IgD-negative memory B cell (primary cell): ENCODE results near the gene SIGLEC14. TPM values are rescaled to one million over a fixed set of nuclear protein-coding genes. Genes with fewer than 3 reads are reported as not detected.
"Not testable (repeated sequence)": the region's sequence is repeated elsewhere in the genome, so short reads cannot be mapped to it uniquely, and the experiment has no call there.

Experiments
- H3K27ac Mint-ChIP-seq, 3 donors: one replicate each; pipeline ENCODE4 v1.8.0; 2020 to 2022; ENCODE audit warnings: mild to moderate bottlenecking in 3 of 3, mixed read lengths in 3 of 3, moderate library complexity in 1 of 3
- H3K27me3 Mint-ChIP-seq: one replicate; pipeline ENCODE4 v1.8.0; 2021; ENCODE audit warnings: mixed read lengths
- H3K36me3 Mint-ChIP-seq: one replicate; pipeline ENCODE4 v1.8.0; 2020; ENCODE audit warnings: mild to moderate bottlenecking, mixed read lengths
- H3K4me1 Mint-ChIP-seq, 3 donors: one replicate each; pipeline ENCODE4 v1.8.0; 2020 to 2022; ENCODE audit warnings: mixed read lengths in 3 of 3, mild to moderate bottlenecking in 1 of 3
- H3K4me3 Mint-ChIP-seq, 4 donors: one replicate each; pipeline ENCODE4 v1.8.0; 2020 to 2022; ENCODE audit warnings: mild to moderate bottlenecking in 4 of 4, mixed read lengths in 4 of 4, moderate library complexity in 3 of 4
- H3K9me3 Mint-ChIP-seq, 3 donors: one replicate each; pipeline ENCODE4 v1.8.0; 2020 to 2021; ENCODE audit warnings: mixed read lengths in 3 of 3, mild to moderate bottlenecking in 1 of 3
- polyA plus RNA-seq: library from polyadenylated mRNA; unstranded; fragments of 300-500 nt; fragmentation: Illumina TruSeq; gene quantifications from one replicate; pipeline ENCODE4 v1.2.3, GENCODE V29; 2021

SIGLEC14 gene
- polyA plus RNA-seq, 1 donor from 2014 or later, result 15.0 TPM

GRCh38 chr19:51651216-51651846 is 4.7 kb upstream of the SIGLEC14 start:
- H3K9me3 Mint-ChIP-seq, result no peaks in the 10 kb centered on the region
- H3K4me3 Mint-ChIP-seq, result peak overlapping the region; percentile 26 to 89 (median 60)
- no peaks in the 10 kb centered on the region for H3K27me3 Mint-ChIP-seq
- H3K4me1 Mint-ChIP-seq, result peaks cover 41 to 45% (median 42%) of the 10 kb centered on the region in 3 donors
- peak overlapping the region; percentile 50 to 93 (median 52) for H3K27ac Mint-ChIP-seq
- H3K36me3 Mint-ChIP-seq, result no peaks in the 10 kb centered on the region

GRCh38 chr19:51647318-51647717 is 693 bp upstream of the SIGLEC14 start:
- Mint-ChIP-seq H3K4me1 (peaks cover 47% of the 10 kb centered on the region in 3 donors), H3K36me3 (no peaks in the 10 kb centered on the region), H3K9me3 (no peaks in the 10 kb centered on the region), H3K4me3 (peak overlapping the region; percentile 56 to 94 (median 76)), H3K27ac (peak overlapping the region in 2 of 3 donors; percentile 73 to 92), H3K27me3 (no peaks in the 10 kb centered on the region)

GRCh38 chr19:51644636-51645271 is 1.9 kb downstream of the SIGLEC14 start:
- Mint-ChIP-seq H3K27me3 (no peaks in the 10 kb centered on the region), H3K9me3 (no peaks in the 10 kb centered on the region), H3K4me3 (peak overlapping the region; percentile 91 to 100 (median 96)), H3K4me1 (peaks cover 34 to 43% (median 42%) of the 10 kb centered on the region in 3 donors), H3K27ac (peak overlapping the region; percentile 82 to 98 (median 89)), H3K36me3 (peaks cover 3% of the 10 kb centered on the region)

GRCh38 chr19:51641648-51642047 is 5.0 kb downstream of the SIGLEC14 start:
- H3K27me3 Mint-ChIP-seq, result no peaks in the 10 kb centered on the region
- peak overlapping the region; percentile 18 to 86 (median 71) for H3K4me3 Mint-ChIP-seq
- peaks cover 3% of the 10 kb centered on the region for H3K36me3 Mint-ChIP-seq
- H3K9me3 Mint-ChIP-seq, result no peaks in the 10 kb centered on the region
- peaks cover 22 to 42% (median 34%) of the 10 kb centered on the region in 3 donors for H3K4me1 Mint-ChIP-seq
- peak overlapping the region in 1 of 3 donors; percentile 88 for H3K27ac Mint-ChIP-seq

GRCh38 chr19:51640386-51640785 is 6.2 kb downstream of the SIGLEC14 start:
- H3K27me3 Mint-ChIP-seq, result no peaks in the 10 kb centered on the region
- peaks cover 3% of the 10 kb centered on the region for H3K36me3 Mint-ChIP-seq
- H3K4me1 Mint-ChIP-seq, result peaks cover 22 to 44% (median 35%) of the 10 kb centered on the region in 3 donors
- no peaks in the 10 kb centered on the region for H3K9me3 Mint-ChIP-seq
- no peak overlapping the region for H3K27ac Mint-ChIP-seq
- peak overlapping the region in 1 of 4 donors; percentile 26 for H3K4me3 Mint-ChIP-seq

- Mint-ChIP-seq H3K27me3 (no peaks in the 10 kb centered on the region), H3K9me3 (no peaks in the 10 kb centered on the region), H3K4me1 (peaks cover 19 to 44% (median 33%) of the 10 kb centered on the region in 3 donors), H3K36me3 (peaks cover 3% of the 10 kb centered on the region), H3K27ac (no peak overlapping the region), H3K4me3 (peak overlapping the region in 1 of 4 donors; percentile 26)
Observed at GRCh38 chr19:51639916-51640315, 6.7 kb downstream of the SIGLEC14 start.

GRCh38 chr19:51637362-51637978 is 9.2 kb downstream of the SIGLEC14 start:
- Mint-ChIP-seq H3K4me1 (peaks cover 14 to 35% (median 20%) of the 10 kb centered on the region in 3 donors), H3K27me3 (no peaks in the 10 kb centered on the region)

GRCh38 chr19:51632126-51632525 is 14.5 kb downstream of the SIGLEC14 start:
- peak overlapping the region in 1 of 4 donors; percentile 72 for H3K4me3 Mint-ChIP-seq
- no peaks in the 10 kb centered on the region for H3K9me3 Mint-ChIP-seq
- H3K27ac Mint-ChIP-seq, result no peak overlapping the region
- H3K36me3 Mint-ChIP-seq, result peaks cover 2% of the 10 kb centered on the region
- no peaks in the 10 kb centered on the region for H3K27me3 Mint-ChIP-seq
- peaks cover 7 to 26% (median 8%) of the 10 kb centered on the region in 3 donors for H3K4me1 Mint-ChIP-seq

More at GRCh38 chr19:51637362-51637978, 9.2 kb downstream of the SIGLEC14 start:
- H3K27ac Mint-ChIP-seq, result no peak overlapping the region
- peaks cover 3% of the 10 kb centered on the region for H3K36me3 Mint-ChIP-seq
- H3K9me3 Mint-ChIP-seq, result no peaks in the 10 kb centered on the region
- peak overlapping the region in 1 of 4 donors; percentile 63 for H3K4me3 Mint-ChIP-seq

GRCh38 chr19:51630315-51630714 is 16.3 kb downstream of the SIGLEC14 start, which contains the start of gene SIGLEC5:
TSS of gene SIGLEC5 (minus strand) at chr19:51630401. CDS start at chr19:51630335, 66 bp downstream.
- H3K4me1 Mint-ChIP-seq, result peaks cover 10 to 29% (median 11%) of the 10 kb centered on the region in 3 donors
- peak within 1 kb of the TSS in 3 of 4 donors; percentile 81 to 96 (median 92) for H3K4me3 Mint-ChIP-seq
- H3K27ac Mint-ChIP-seq, result peak within 1 kb of the TSS in 2 of 3 donors; percentile 74 to 85

GRCh38 chr19:51628153-51628939 is 18.3 kb downstream of the SIGLEC14 start:
- H3K4me1 Mint-ChIP-seq, result peaks cover 13 to 25% (median 15%) of the 10 kb centered on the region in 3 donors

More at GRCh38 chr19:51630315-51630714, 16.3 kb downstream of the SIGLEC14 start, which contains the start of gene SIGLEC5:
- H3K36me3 Mint-ChIP-seq, H3K9me3 Mint-ChIP-seq, H3K27me3 Mint-ChIP-seq: not testable (repeated sequence)

GRCh38 chr19:51627491-51628138 is 19.0 kb downstream of the SIGLEC14 start:
- H3K36me3 Mint-ChIP-seq, result peaks cover 9% of the 10 kb centered on the region
- peaks cover 0 to 2% (median 0%) of the 10 kb centered on the region in 3 donors for H3K9me3 Mint-ChIP-seq
- peak overlapping the region in 1 of 4 donors; percentile 64 for H3K4me3 Mint-ChIP-seq
- H3K27me3 Mint-ChIP-seq, result no peaks in the 10 kb centered on the region
- peaks cover 15 to 25% (median 15%) of the 10 kb centered on the region in 3 donors for H3K4me1 Mint-ChIP-seq
- peak overlapping the region in 1 of 3 donors; percentile 46 for H3K27ac Mint-ChIP-seq

More at GRCh38 chr19:51628153-51628939, 18.3 kb downstream of the SIGLEC14 start:
- H3K9me3 Mint-ChIP-seq, result peaks cover 0 to 2% (median 0%) of the 10 kb centered on the region in 3 donors
- H3K36me3 Mint-ChIP-seq, result peaks cover 9% of the 10 kb centered on the region
- H3K27me3 Mint-ChIP-seq, result no peaks in the 10 kb centered on the region
- peak overlapping the region in 2 of 3 donors; percentile 67 to 74 for H3K27ac Mint-ChIP-seq
- peak overlapping the region; percentile 24 to 75 (median 64) for H3K4me3 Mint-ChIP-seq

- H3K9me3 Mint-ChIP-seq, result peaks cover 0 to 2% (median 0%) of the 10 kb centered on the region in 3 donors
- peaks cover 15 to 25% (median 16%) of the 10 kb centered on the region in 3 donors for H3K4me1 Mint-ChIP-seq
- peak overlapping the region in 1 of 3 donors; percentile 46 for H3K27ac Mint-ChIP-seq
- no peaks in the 10 kb centered on the region for H3K27me3 Mint-ChIP-seq
- H3K36me3 Mint-ChIP-seq, result peaks cover 9% of the 10 kb centered on the region
- peak overlapping the region in 2 of 4 donors; percentile 31 to 71 for H3K4me3 Mint-ChIP-seq
Observed at GRCh38 chr19:51626675-51627074, 19.9 kb downstream of the SIGLEC14 start.

- Mint-ChIP-seq H3K4me3 (peak overlapping the region in 1 of 4 donors; percentile 31), H3K27ac (peak overlapping the region in 1 of 3 donors; percentile 40)
Observed at GRCh38 chr19:51621178-51621577, 25.4 kb downstream of the SIGLEC14 start.

More at GRCh38 chr19:51621178-51621577, 25.4 kb downstream of the SIGLEC14 start:
- H3K36me3 Mint-ChIP-seq, result peaks cover 3% of the 10 kb centered on the region
- H3K4me1 Mint-ChIP-seq, result peaks cover 24 to 35% (median 25%) of the 10 kb centered on the region in 3 donors
- peaks cover 0 to 2% (median 0%) of the 10 kb centered on the region in 3 donors for H3K9me3 Mint-ChIP-seq
- H3K27me3 Mint-ChIP-seq, result no peaks in the 10 kb centered on the region
